Thyroid gland (tissue), 4 donors: ENCODE measurements around the gene SYTL2.

Experiments
- CTCF ChIP-seq, 6 experiments: fragments of 200-600 bp in 3 of 6; fragments of 450-650 bp in 3 of 6; sonication (generic) in 3 of 6; IDR thresholded peaks; one replicate each; pipeline ENCODE4 v1.5.1; 2016 to 2019; ENCODE audit warnings: antibody characterized with exemption in 6 of 6, mild to moderate bottlenecking in 2 of 6, inconsistent platforms in 1 of 6, moderate library complexity in 1 of 6
- POLR2A ChIP-seq, 2 donors: fragments of 450-650 bp; IDR thresholded peaks; one replicate each; pipeline ENCODE4 v1.6.1; 2017; ENCODE audit warnings: antibody characterized with exemption in 2 of 2, mild to moderate bottlenecking in 2 of 2, moderate library complexity in 1 of 2

- TF ChIP-seq CTCF (IDR thresholded peaks at IDR 0.05) (no peak), POLR2A (IDR thresholded peaks at IDR 0.05) (no peak)
Observed at GRCh38 chr11:85768473-85769146, 42.3 kb downstream of the SYTL2 start.
